Measurements from ENCODE around the gene CTTN. TPM values are rescaled to one million over a fixed set of nuclear protein-coding genes. Genes with fewer than 3 reads are reported as not detected.
A peak's percentile ranks its signal among the peaks of the same experiment; 100 is the strongest.

The CTTN gene
- total RNA-seq, 1 experiment from 2014 or later: 448 TPM

DNA sequence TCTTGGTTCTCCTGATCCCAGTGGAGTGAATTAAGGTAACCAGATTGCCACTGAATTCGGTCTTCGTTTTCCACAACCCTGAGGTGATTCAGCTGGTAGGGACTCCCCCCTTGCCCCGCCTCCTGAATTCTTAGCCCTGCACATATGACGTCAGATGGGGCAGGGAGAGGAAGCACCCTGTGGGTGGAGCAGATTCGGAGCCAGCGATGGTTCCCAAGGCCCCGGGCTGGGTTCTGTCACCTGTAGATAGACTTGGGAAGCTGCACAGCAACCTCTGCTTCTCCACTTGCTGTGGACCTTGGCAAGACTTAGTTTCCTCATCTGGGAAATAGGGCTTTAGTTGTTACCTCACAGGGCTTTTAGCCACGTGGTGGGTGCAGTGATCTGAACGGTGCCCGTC, 67.8 kb downstream of the CTTN start:
- no peaks in the 10 kb centered on the region for H3K9me3 Mint-ChIP-seq (ENCODE audit: low read depth, unreplicated experiment)
- intact Hi-C loops (cut with micrococcal nuclease; ENCODE audit: unreplicated experiment): no loop called here
- H3K27ac Mint-ChIP-seq (ENCODE audit: unreplicated experiment): no peak overlapping the region
- peak; percentile 39 for DNase-seq
- peaks cover 1% of the 10 kb centered on the region for H3K4me1 Mint-ChIP-seq (ENCODE audit: low read depth, unreplicated experiment)
- BruUV-seq (replicated peaks): no TSS peak
- H3K4me3 Mint-ChIP-seq (ENCODE audit: low read depth, unreplicated experiment): no peak overlapping the region
- CTCF ChIA-PET: no interaction called here
- TF ChIP-seq, protein P1, sequence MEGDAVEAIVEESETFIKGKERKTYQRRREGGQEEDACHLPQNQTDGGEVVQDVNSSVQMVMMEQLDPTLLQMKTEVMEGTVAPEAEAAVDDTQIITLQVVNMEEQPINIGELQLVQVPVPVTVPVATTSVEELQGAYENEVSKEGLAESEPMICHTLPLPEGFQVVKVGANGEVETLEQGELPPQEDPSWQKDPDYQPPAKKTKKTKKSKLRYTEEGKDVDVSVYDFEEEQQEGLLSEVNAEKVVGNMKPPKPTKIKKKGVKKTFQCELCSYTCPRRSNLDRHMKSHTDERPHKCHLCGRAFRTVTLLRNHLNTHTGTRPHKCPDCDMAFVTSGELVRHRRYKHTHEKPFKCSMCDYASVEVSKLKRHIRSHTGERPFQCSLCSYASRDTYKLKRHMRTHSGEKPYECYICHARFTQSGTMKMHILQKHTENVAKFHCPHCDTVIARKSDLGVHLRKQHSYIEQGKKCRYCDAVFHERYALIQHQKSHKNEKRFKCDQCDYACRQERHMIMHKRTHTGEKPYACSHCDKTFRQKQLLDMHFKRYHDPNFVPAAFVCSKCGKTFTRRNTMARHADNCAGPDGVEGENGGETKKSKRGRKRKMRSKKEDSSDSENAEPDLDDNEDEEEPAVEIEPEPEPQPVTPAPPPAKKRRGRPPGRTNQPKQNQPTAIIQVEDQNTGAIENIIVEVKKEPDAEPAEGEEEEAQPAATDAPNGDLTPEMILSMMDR (IDR thresholded peaks at IDR 0.05; ENCODE audit: unreplicated experiment): no peak
- no peaks in the 10 kb centered on the region for H3K27me3 Mint-ChIP-seq (ENCODE audit: unreplicated experiment)
- peaks cover 4% of the 10 kb centered on the region for H3K36me3 Mint-ChIP-seq (ENCODE audit: insufficient read depth, unreplicated experiment)

DNA sequence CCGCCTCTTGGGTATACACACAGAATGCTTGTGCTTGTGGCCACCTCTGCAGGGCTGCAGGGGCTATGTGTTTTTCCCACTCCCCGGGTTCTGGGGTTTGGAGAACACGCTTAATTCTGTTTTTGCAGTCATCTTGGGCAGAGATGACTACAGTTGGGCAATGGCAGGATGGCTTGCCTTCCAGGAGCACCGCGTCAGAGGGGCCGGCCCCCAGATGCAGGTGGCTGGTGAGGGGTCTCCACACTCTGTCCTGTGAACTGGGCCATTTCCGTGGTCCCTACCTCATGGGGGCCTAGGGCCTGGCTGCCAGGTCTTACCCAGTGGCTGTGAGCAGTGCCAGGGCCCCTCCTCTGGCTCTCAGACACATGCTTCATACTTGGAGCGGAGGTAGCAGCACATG, 68.3 kb downstream of the CTTN start:
- intact Hi-C loops (cut with micrococcal nuclease; ENCODE audit: unreplicated experiment): no loop called here
- DNase-seq: no peak
- no peak overlapping the region for H3K4me3 Mint-ChIP-seq (ENCODE audit: low read depth, unreplicated experiment)
- CTCF ChIA-PET: interaction anchor here (0.9 to 1.5 kb wide), 2 partner anchors 15 to 289 kb away, joined by 4 to 11 read pairs; no protein-coding TSS in a partner anchor
- no peak overlapping the region for H3K27ac Mint-ChIP-seq (ENCODE audit: unreplicated experiment)
- peaks cover 8% of the 10 kb centered on the region for H3K36me3 Mint-ChIP-seq (ENCODE audit: insufficient read depth, unreplicated experiment)
- no peaks in the 10 kb centered on the region for H3K9me3 Mint-ChIP-seq (ENCODE audit: low read depth, unreplicated experiment)
- BruUV-seq (replicated peaks): no TSS peak
- no peaks in the 10 kb centered on the region for H3K27me3 Mint-ChIP-seq (ENCODE audit: unreplicated experiment)
- TF ChIP-seq, protein P1 (IDR thresholded peaks at IDR 0.05; ENCODE audit: unreplicated experiment): no peak
- peaks cover 6% of the 10 kb centered on the region for H3K4me1 Mint-ChIP-seq (ENCODE audit: low read depth, unreplicated experiment)

DNA sequence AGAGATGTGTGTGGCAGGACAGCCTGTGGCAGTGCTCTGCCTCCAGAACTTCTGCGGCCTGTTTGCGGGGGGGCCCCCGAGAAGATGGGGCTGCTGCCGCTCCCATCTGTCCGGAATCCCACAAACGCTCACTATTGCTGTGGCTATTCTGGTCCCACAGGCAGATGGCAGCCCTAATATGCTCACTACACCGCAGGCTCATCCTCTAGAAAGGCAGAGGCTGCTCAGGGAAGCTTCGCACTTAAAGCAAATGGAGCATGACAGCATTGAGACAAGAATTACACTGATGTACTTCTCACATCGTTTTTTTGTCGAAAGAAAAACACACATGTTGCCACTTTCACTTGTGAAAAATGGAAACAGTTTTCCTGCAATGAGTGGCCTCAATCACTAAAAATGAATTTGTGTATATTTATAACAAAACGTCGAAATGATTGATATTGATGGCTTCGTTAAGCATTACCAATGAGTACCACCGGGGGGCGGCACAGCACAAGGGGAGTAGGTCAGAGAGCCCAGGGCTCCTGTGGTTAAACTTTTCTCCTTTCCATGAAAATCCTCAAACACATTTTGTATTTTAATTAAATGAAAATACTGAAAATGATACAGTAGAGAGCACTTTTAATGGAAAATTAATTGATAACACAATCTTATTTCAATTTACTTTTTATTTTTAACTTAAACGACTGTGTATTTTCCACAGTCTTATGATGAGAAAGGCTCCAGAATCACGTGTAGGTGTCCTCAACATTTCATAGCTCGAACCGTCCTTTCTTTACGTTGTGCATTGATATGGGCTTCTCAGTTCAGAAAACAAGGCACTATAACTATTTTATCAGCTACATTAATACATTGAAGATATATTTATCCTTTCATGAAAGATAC, 69.1 kb downstream of the CTTN start:
- no peak overlapping the region for H3K27ac Mint-ChIP-seq (ENCODE audit: unreplicated experiment)
- DNase-seq: peak; percentile 81
- no peaks in the 10 kb centered on the region for H3K27me3 Mint-ChIP-seq (ENCODE audit: unreplicated experiment)
- H3K9me3 Mint-ChIP-seq (ENCODE audit: low read depth, unreplicated experiment): no peaks in the 10 kb centered on the region
- peaks cover 15% of the 10 kb centered on the region for H3K36me3 Mint-ChIP-seq (ENCODE audit: insufficient read depth, unreplicated experiment)
- no peak overlapping the region for H3K4me3 Mint-ChIP-seq (ENCODE audit: low read depth, unreplicated experiment)
- CTCF ChIA-PET: interaction anchor here (0.9 to 1.5 kb wide), 2 partner anchors 15 to 288 kb away, joined by 4 to 11 read pairs; no protein-coding TSS in a partner anchor
- H3K4me1 Mint-ChIP-seq (ENCODE audit: low read depth, unreplicated experiment): peaks cover 8% of the 10 kb centered on the region
- TF ChIP-seq, protein P1 (IDR thresholded peaks at IDR 0.05; ENCODE audit: unreplicated experiment): peak; percentile 75
- no TSS peak for BruUV-seq (replicated peaks)
- intact Hi-C loops (cut with micrococcal nuclease; ENCODE audit: unreplicated experiment): loop anchor here (1.0 kb wide), 1 partner anchor 288 kb away; no protein-coding TSS in a partner anchor

DNA sequence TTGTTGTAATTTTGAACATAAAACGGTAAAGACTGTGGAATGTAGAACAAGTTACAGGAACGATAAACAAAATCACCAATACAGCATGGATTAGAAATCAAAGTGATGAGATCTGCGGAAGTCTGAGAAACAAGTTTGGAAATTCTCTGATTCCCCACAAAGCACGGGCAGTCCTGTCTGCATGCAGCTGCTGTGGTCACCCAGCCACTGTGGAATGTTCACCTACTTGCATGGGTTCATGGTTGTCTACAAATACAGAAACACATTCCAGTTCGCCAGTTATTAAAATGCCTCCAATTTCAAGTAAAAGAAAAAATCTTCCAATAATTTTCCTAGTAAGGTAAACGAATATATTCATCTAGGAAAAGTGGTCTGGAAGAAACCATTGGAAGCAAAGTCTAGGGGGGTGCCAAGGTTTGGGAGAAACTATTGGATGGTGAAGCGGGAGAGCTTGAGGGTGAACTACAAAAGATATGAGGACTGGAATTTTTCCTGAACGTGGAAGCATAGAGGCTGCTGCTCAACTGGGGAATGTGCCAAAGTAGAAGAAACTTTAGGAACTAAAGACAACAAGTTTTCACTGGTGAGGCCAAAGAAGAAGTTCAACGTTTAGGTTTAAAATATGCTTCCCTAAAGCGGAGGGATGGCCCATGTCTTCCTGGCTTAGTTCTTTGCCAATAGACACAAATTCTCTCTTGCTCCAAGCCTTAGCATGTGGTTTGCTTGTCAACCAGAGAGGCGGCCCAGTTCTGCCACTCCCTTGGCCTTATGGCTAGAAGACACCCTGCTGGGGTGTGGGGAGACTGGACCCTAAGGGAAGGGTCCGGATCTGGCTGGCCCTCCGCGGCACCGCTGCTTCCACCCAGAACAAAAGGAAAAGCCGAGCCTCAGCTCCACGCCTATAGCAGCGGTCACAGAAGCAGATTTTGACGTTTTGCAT, 70.2 kb downstream of the CTTN start:
- H3K36me3 Mint-ChIP-seq (ENCODE audit: insufficient read depth, unreplicated experiment): peaks cover 17% of the 10 kb centered on the region
- H3K9me3 Mint-ChIP-seq (ENCODE audit: low read depth, unreplicated experiment): no peaks in the 10 kb centered on the region
- no peaks in the 10 kb centered on the region for H3K27me3 Mint-ChIP-seq (ENCODE audit: unreplicated experiment)
- no peak overlapping the region for H3K27ac Mint-ChIP-seq (ENCODE audit: unreplicated experiment)
- H3K4me3 Mint-ChIP-seq (ENCODE audit: low read depth, unreplicated experiment): no peak overlapping the region
- no peak for DNase-seq
- CTCF ChIA-PET: interaction anchor here (1.5 kb wide), 1 partner anchor 13 kb away, joined by 11 read pairs; no protein-coding TSS in a partner anchor
- peaks cover 8% of the 10 kb centered on the region for H3K4me1 Mint-ChIP-seq (ENCODE audit: low read depth, unreplicated experiment)
- no TSS peak for BruUV-seq (replicated peaks)
- TF ChIP-seq, protein P1 (IDR thresholded peaks at IDR 0.05; ENCODE audit: unreplicated experiment): no peak
- intact Hi-C loops (cut with micrococcal nuclease; ENCODE audit: unreplicated experiment): no loop called here

All from Calu3 (cell line).